Measurements from ENCODE around the gene TXNL4B.

TXNL4B gene

DNA sequence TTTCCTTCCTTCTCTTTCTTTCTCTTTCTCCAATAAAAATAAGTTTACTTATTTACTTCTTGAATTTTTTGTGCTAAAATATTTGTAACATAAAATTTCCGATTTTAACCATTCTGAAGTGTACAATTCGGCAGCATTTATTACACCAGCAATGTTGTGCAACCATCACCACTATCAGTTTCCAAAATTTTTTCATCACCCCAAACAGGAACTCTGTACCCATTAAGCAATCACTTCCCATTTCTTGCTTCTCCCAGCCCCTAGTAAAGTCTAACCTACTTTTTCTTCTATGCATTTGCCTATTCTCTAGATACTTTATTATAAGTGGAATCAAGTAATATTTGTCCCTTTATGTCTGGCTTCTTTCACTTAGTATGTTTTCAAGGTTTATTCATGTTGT is 41.6 kb downstream of the TXNL4B start:
- no peak for DNase-seq (ENCODE audit: extremely low read depth, insufficient read length)
- TF ChIP-seq, protein P1, sequence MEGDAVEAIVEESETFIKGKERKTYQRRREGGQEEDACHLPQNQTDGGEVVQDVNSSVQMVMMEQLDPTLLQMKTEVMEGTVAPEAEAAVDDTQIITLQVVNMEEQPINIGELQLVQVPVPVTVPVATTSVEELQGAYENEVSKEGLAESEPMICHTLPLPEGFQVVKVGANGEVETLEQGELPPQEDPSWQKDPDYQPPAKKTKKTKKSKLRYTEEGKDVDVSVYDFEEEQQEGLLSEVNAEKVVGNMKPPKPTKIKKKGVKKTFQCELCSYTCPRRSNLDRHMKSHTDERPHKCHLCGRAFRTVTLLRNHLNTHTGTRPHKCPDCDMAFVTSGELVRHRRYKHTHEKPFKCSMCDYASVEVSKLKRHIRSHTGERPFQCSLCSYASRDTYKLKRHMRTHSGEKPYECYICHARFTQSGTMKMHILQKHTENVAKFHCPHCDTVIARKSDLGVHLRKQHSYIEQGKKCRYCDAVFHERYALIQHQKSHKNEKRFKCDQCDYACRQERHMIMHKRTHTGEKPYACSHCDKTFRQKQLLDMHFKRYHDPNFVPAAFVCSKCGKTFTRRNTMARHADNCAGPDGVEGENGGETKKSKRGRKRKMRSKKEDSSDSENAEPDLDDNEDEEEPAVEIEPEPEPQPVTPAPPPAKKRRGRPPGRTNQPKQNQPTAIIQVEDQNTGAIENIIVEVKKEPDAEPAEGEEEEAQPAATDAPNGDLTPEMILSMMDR (IDR thresholded peaks at IDR 0.05; ENCODE audit: insufficient read depth, low read length, poor library complexity, severe bottlenecking) = no peak
- Histone ChIP-seq H3K27me3 (replicated peaks; ENCODE audit: control insufficient read depth, insufficient read depth, low read length) (no peaks in the 10 kb centered on the region), H3K36me3 (ENCODE audit: control insufficient read depth, insufficient read depth, low read length) (no peaks in the 10 kb centered on the region), H3K4me3 (replicated peaks; ENCODE audit: low read depth, low read length) (no peak overlapping the region)

DNA sequence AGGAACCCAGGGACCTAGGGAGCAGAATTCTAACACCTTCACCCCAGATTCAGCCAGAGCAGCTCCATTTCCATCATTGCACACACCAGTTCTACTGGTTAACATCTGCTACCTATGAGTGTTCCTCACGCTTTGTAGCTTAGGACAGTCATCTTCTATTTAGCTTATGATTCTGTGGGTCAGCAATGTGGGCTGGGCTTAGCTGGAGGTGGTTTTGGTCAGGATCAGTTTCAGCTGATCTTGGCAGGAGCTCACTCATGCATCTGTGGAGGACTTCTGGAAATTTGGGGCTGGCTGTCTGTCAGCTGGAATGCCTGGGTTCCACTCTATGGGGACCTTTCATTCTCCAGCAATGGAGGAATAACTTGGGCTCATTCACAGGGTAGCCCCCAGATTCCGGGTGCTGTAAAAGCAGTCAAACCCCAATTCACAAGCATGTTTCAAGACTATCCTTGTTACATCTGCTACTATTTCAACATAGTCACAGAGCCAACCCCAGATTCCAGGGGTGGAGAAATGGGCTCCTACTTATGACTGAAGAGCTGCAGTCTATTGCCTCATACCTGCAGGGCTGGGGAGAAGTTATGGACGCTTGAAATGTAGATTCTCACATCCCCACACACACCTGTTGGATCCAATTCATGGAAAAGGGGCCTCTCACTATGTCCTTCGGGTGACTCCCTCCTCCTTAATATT is 42.5 kb downstream of the TXNL4B start:
- H3K4me3 ChIP-seq (replicated peaks; ENCODE audit: low read depth, low read length) = no peak overlapping the region
- DNase-seq (ENCODE audit: extremely low read depth, insufficient read length) = no peak
- H3K27me3 ChIP-seq (replicated peaks; ENCODE audit: control insufficient read depth, insufficient read depth, low read length) = no peaks in the 10 kb centered on the region
- TF ChIP-seq, protein P1 (IDR thresholded peaks at IDR 0.05; ENCODE audit: insufficient read depth, low read length, poor library complexity, severe bottlenecking) = no peak
- H3K36me3 ChIP-seq (ENCODE audit: control insufficient read depth, insufficient read depth, low read length) = no peaks in the 10 kb centered on the region

DNA sequence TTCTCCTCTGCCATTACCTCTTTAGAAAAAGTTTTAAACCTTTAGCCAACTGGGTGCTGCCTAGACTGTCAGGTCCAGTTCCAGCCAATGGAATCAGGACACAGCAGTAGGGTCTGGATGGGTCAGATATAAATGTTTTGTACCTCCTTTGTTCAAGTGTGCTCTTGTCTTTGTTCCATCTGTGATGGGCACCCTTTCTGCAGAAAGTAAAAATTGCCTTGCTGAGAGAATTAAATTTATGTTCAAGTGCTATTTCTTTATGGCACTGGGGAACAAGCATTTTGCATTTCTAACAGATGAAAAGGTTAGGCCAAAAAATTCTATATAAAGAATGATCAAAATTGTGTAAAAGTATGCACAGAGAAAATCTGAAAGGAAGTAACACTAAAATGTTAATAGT is 44.3 kb downstream of the TXNL4B start:
- Histone ChIP-seq H3K4me3 (replicated peaks; ENCODE audit: low read depth, low read length) (no peak overlapping the region), H3K36me3 (ENCODE audit: control insufficient read depth, insufficient read depth, low read length) (no peaks in the 10 kb centered on the region), H3K27me3 (replicated peaks; ENCODE audit: control insufficient read depth, insufficient read depth, low read length) (no peaks in the 10 kb centered on the region)
- no peak for DNase-seq (ENCODE audit: extremely low read depth, insufficient read length)
- TF ChIP-seq, protein P1 (IDR thresholded peaks at IDR 0.05; ENCODE audit: insufficient read depth, low read length, poor library complexity, severe bottlenecking) = no peak

DNA sequence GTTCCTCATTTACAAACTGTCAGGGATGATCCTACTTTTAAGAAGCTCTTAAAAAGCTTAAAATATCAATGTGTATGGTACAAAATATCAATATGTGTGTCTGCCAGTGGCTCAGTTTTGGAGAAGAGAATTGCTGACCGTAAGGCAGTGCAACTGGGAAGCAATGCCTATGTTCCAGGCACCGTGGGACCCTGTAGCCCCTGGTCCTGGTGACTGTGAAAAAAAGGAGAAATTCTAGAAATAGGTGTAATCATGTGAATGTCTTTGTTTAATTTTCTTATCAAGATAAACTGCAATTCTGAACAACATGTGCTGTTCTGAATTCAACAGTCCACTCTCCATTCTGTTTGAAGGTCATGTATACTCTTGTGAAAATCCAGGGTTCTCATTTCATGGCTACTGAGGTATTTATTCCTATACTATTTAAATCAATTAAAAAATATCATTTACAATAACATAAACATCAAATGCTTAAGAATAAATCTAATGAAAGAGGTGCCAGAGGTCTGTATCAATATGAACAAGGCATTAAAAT is 48.5 kb downstream of the TXNL4B start:
- no peak for DNase-seq (ENCODE audit: extremely low read depth, insufficient read length)
- TF ChIP-seq, protein P1 (IDR thresholded peaks at IDR 0.05; ENCODE audit: insufficient read depth, low read length, poor library complexity, severe bottlenecking) = no peak
- Histone ChIP-seq H3K36me3 (ENCODE audit: control insufficient read depth, insufficient read depth, low read length) (no peaks in the 10 kb centered on the region), H3K27me3 (replicated peaks; ENCODE audit: control insufficient read depth, insufficient read depth, low read length) (no peaks in the 10 kb centered on the region), H3K4me3 (replicated peaks; ENCODE audit: low read depth, low read length) (no peak overlapping the region)

DNA sequence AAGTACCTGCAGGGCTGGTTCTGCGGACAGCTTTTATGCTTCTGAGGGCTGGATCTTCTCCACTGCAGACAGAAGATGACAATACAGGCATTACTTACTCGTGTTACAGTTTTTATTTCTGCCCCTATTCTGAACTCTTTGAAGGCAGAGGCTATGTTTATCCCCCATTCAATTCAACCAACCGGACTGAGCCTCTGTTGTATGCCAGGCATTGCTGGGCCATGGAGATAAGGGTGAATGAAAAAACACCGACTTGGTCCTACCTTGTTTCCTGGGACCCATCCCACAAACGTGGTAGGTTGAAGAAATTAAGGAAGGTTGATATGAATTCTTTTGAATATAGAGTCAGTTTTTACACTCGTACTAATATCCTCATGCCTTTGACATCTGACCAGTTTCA is 49.1 kb downstream of the TXNL4B start:
- TF ChIP-seq, protein P1 (IDR thresholded peaks at IDR 0.05; ENCODE audit: insufficient read depth, low read length, poor library complexity, severe bottlenecking) = no peak
- Histone ChIP-seq H3K36me3 (ENCODE audit: control insufficient read depth, insufficient read depth, low read length) (no peaks in the 10 kb centered on the region), H3K4me3 (replicated peaks; ENCODE audit: low read depth, low read length) (no peak overlapping the region), H3K27me3 (replicated peaks; ENCODE audit: control insufficient read depth, insufficient read depth, low read length) (no peaks in the 10 kb centered on the region)
- no peak for DNase-seq (ENCODE audit: extremely low read depth, insufficient read length)
